ENCODE measurements around the gene FYCO1.

Gene FYCO1

DNA sequence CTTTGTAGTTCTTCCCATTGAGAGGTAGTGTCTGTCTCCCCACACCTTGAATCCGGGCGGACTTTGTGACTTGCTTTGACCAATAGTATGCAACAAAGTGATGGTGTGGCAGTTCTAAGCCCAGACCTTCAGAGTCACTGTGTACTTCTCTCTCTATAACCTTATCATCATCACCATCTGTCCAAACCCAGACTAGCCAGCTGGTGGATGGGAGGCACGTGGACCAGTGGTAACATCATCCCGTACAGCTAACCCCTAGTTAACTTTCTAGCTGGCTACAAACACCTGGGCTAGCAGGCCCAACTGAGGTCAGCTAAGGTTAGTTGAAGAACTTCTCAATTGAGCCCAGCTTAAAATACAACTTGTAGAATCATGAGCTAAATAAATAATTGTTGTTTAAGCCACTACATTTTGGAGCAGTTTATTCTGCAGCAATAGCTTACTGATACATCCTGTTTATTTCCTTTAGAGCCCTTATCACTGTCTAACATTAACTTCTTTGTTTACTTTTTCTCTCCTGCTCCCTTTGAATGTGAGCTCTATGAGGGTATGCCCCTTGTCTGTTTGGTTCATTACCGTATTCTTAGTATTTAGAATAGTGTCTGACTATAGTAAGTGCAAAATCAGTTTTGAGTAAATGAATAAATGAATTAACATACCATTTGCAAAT is 120.8 kb downstream of the FYCO1 start:
- no peak for DNase-seq (ENCODE audit: low read depth, low spot score)
- H3K4me3 ChIP-seq (ENCODE audit: low read depth, low read length), result no peak overlapping the region
- in situ Hi-C loops (cut with HindIII; ENCODE audit: low sequenced_read_pairs), result no loop called here
- TF ChIP-seq, protein P1, sequence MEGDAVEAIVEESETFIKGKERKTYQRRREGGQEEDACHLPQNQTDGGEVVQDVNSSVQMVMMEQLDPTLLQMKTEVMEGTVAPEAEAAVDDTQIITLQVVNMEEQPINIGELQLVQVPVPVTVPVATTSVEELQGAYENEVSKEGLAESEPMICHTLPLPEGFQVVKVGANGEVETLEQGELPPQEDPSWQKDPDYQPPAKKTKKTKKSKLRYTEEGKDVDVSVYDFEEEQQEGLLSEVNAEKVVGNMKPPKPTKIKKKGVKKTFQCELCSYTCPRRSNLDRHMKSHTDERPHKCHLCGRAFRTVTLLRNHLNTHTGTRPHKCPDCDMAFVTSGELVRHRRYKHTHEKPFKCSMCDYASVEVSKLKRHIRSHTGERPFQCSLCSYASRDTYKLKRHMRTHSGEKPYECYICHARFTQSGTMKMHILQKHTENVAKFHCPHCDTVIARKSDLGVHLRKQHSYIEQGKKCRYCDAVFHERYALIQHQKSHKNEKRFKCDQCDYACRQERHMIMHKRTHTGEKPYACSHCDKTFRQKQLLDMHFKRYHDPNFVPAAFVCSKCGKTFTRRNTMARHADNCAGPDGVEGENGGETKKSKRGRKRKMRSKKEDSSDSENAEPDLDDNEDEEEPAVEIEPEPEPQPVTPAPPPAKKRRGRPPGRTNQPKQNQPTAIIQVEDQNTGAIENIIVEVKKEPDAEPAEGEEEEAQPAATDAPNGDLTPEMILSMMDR (IDR thresholded peaks at IDR 0.05; ENCODE audit: low read depth, low read length), result no peak

DNA sequence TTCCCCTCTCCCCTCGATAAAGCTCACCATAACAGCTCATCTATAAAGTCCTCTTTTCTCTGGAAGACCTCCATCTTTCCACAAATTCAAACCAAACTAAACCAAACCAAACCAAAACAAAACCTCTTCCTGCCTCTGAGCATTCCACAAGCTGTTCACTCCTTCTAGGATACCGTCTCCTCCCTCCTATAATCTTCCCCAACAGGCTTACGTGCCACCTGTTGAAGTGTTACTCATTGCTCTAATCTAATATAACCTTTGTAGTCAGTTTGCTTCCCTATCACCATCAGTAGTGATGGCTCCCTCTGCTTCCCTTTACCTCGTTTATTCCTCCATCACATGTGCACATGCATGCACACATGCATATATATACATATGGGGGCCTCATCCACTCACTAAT is 122.0 kb downstream of the FYCO1 start:
- in situ Hi-C loops (cut with HindIII; ENCODE audit: low sequenced_read_pairs), result no loop called here
- TF ChIP-seq, protein P1 (IDR thresholded peaks at IDR 0.05; ENCODE audit: low read depth, low read length), result no peak
- no peak overlapping the region for H3K4me3 ChIP-seq (ENCODE audit: low read depth, low read length)
- no peak for DNase-seq (ENCODE audit: low read depth, low spot score)

DNA sequence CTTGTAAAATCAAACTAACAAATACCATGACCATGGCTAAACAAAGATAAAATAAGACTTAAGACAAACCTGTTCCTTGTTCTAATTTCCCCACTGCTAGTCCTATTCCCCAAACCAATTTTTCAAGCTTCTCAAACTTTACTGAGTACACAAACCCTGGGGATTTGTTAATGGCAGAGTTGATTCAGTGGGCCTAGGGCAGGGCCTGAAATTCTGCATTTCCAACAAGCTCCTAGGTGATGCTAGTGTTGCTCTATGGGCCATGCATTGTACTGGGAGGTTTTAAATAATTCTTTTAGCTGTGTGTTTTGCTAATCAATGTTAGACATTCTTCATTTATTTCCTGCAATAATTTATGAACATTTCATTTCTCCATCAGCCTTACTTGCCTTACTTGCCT is 122.6 kb downstream of the FYCO1 start:
- TF ChIP-seq, protein P1 (IDR thresholded peaks at IDR 0.05; ENCODE audit: low read depth, low read length), result no peak
- H3K4me3 ChIP-seq (ENCODE audit: low read depth, low read length), result no peak overlapping the region
- DNase-seq (ENCODE audit: low read depth, low spot score), result no peak
- in situ Hi-C loops (cut with HindIII; ENCODE audit: low sequenced_read_pairs), result no loop called here

DNA sequence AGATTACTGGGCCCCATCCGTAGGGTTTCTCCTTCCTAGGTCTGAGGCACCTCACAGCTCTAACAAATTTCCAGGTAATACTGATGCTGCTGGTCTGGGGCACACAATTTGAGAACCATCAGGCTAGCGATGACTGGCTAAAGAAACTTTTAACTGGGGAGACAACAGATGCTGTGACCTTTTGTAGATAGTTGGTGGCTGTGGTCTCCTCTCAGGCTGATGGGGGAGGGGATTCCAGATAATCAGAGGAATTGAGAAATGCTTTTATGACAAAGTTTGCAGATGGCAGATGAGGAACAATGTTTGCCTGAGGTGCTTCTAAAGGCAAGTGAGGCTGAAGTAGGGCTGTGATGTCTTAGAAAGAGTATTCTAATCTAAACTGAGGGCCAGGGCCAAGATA is 123.1 kb downstream of the FYCO1 start:
- TF ChIP-seq, protein P1 (IDR thresholded peaks at IDR 0.05; ENCODE audit: low read depth, low read length), result no peak
- no peak overlapping the region for H3K4me3 ChIP-seq (ENCODE audit: low read depth, low read length)
- DNase-seq (ENCODE audit: low read depth, low spot score), result no peak
- in situ Hi-C loops (cut with HindIII; ENCODE audit: low sequenced_read_pairs), result no loop called here

DNA sequence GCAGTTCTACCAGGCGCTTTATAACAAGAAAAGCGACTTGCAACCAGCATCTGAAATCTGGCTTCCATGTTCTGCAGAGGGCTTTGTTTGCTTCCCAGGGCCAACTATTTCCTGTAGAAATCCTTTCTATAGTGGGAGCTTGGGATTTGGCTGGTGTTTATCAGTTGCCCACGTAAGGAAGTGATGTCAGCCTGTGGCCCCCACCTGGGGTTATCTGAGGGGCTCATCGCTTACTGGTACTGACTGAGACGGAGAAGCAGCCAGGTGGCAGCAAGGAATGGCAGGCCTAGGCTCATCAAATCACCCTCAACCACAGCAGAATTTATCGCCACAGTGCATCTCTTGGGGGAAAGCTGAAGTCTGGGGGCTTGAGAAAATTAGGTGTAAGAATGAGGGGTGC is 123.8 kb downstream of the FYCO1 start:
- in situ Hi-C loops (cut with HindIII; ENCODE audit: low sequenced_read_pairs), result no loop called here

DNA sequence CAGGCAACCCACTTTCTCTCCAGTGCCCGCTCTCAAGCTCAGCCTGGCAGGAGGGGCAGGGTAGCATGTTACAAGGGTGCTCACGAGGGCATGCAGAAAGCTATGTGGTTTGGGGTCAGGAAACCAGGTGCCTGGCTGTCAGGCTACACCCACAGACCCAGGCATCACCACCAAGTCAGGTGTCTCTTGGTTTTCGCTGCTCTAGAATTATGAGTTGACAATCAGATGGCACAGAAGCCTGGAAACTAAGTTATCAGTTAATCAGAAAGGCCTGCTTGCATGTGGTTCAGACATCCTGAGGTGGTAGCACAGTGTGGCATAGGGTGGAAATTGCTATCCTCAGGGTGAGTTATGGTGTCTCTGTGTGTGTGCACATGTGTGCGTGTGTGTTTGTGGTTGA is 125.5 kb downstream of the FYCO1 start:
- TF ChIP-seq, protein P1 (IDR thresholded peaks at IDR 0.05; ENCODE audit: low read depth, low read length), result no peak
- H3K4me3 ChIP-seq (ENCODE audit: low read depth, low read length), result no peak overlapping the region
- in situ Hi-C loops (cut with HindIII; ENCODE audit: low sequenced_read_pairs), result no loop called here
- DNase-seq (ENCODE audit: low read depth, low spot score), result no peak

More for the DNA sequence above, 123.8 kb downstream of the FYCO1 start:
- TF ChIP-seq, protein P1 (IDR thresholded peaks at IDR 0.05; ENCODE audit: low read depth, low read length), result no peak
- no peak for DNase-seq (ENCODE audit: low read depth, low spot score)
- no peak overlapping the region for H3K4me3 ChIP-seq (ENCODE audit: low read depth, low read length)

Measured in astrocyte of the spinal cord (primary cell).